ENCODE data around the gene USP21. TPM values are rescaled to one million over a fixed set of nuclear protein-coding genes. Genes with fewer than 3 reads are reported as not detected.

The USP21 gene
- total RNA-seq, 1 experiment from 2014 or later: 41.9 TPM

DNA sequence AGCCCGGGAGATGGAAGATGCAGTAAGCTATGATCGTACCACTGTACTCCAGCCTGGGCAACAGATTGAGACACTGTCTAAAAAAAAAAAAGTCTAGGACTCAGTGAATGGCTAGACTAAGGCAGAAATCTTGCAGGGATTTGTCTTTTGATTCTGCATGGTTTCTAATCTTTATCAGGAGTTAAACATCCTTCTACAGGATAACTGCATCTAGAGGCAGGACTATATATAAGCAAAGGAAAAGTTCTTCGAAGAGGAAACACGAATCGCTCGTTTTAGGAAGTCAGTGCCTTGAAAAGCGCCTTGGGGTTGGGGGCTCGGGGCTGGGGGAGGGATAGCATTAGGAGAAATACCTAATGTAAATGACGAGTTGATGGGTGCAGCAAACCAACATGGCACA, 6.1 kb upstream of the USP21 start:
- peak overlapping the region; percentile 99 for H3K27ac ChIP-seq (ENCODE audit: low read length)
- H3K4me3 ChIP-seq (ENCODE audit: low read depth in 2 of 2, low read length in 2 of 2): peak overlapping the region; percentile 83 to 98
- no peaks in the 10 kb centered on the region for H3K9me3 ChIP-seq (ENCODE audit: control insufficient read depth, insufficient read depth, low read depth, low read length)
- no peaks in the 10 kb centered on the region for H3K27me3 ChIP-seq (ENCODE audit: control insufficient read depth, insufficient read depth, low read length)
- in situ Hi-C loops (cut with HindIII; ENCODE audit: low pct_unique_long_range_greater_than_20kb, low sequenced_read_pairs): no loop called here
- ChIA-PET CTCF (no interaction called here), POLR2A (interaction anchor here (0.9 to 1.3 kb wide), 3 partner anchors 13 to 36 kb away, joined by 3 to 4 read pairs (median 3); partner anchors contain the start of genes NIT1, PFDN2 and PPOX)
- TF ChIP-seq, protein P1, sequence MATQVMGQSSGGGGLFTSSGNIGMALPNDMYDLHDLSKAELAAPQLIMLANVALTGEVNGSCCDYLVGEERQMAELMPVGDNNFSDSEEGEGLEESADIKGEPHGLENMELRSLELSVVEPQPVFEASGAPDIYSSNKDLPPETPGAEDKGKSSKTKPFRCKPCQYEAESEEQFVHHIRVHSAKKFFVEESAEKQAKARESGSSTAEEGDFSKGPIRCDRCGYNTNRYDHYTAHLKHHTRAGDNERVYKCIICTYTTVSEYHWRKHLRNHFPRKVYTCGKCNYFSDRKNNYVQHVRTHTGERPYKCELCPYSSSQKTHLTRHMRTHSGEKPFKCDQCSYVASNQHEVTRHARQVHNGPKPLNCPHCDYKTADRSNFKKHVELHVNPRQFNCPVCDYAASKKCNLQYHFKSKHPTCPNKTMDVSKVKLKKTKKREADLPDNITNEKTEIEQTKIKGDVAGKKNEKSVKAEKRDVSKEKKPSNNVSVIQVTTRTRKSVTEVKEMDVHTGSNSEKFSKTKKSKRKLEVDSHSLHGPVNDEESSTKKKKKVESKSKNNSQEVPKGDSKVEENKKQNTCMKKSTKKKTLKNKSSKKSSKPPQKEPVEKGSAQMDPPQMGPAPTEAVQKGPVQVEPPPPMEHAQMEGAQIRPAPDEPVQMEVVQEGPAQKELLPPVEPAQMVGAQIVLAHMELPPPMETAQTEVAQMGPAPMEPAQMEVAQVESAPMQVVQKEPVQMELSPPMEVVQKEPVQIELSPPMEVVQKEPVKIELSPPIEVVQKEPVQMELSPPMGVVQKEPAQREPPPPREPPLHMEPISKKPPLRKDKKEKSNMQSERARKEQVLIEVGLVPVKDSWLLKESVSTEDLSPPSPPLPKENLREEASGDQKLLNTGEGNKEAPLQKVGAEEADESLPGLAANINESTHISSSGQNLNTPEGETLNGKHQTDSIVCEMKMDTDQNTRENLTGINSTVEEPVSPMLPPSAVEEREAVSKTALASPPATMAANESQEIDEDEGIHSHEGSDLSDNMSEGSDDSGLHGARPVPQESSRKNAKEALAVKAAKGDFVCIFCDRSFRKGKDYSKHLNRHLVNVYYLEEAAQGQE (IDR thresholded peaks at IDR 0.05; ENCODE audit: insufficient read depth in 1 of 2, low read depth in 2 of 2, low read length in 1 of 2): no peak
- TF ChIP-seq TCF7L2 (IDR thresholded peaks at IDR 0.05; ENCODE audit: low read depth, low read length) (no peak), POLR2AphosphoS5 (IDR thresholded peaks at IDR 0.05; ENCODE audit: low read depth, low read length) (no peak), SIN3A (IDR thresholded peaks at IDR 0.05; ENCODE audit: borderline replicate concordance, insufficient read depth, low read depth, low read length) (no peak)
- TF ChIP-seq, protein P2, sequence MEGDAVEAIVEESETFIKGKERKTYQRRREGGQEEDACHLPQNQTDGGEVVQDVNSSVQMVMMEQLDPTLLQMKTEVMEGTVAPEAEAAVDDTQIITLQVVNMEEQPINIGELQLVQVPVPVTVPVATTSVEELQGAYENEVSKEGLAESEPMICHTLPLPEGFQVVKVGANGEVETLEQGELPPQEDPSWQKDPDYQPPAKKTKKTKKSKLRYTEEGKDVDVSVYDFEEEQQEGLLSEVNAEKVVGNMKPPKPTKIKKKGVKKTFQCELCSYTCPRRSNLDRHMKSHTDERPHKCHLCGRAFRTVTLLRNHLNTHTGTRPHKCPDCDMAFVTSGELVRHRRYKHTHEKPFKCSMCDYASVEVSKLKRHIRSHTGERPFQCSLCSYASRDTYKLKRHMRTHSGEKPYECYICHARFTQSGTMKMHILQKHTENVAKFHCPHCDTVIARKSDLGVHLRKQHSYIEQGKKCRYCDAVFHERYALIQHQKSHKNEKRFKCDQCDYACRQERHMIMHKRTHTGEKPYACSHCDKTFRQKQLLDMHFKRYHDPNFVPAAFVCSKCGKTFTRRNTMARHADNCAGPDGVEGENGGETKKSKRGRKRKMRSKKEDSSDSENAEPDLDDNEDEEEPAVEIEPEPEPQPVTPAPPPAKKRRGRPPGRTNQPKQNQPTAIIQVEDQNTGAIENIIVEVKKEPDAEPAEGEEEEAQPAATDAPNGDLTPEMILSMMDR (IDR thresholded peaks at IDR 0.05): no peak
- DNase-seq (ENCODE audit: low read depth, low spot score) (no peak), ATAC-seq (peak; percentile 44)
- intact Hi-C loops (cut with micrococcal nuclease; ENCODE audit: unreplicated experiment): no loop called here
- H3K4me1 ChIP-seq (ENCODE audit: control insufficient read depth, insufficient read depth, low read length): peaks cover 14% of the 10 kb centered on the region
- peaks cover 12% of the 10 kb centered on the region for H3K36me3 ChIP-seq (ENCODE audit: control insufficient read depth, insufficient read depth, low read length)
- no TSS peak for BruUV-seq (replicated peaks)

DNA sequence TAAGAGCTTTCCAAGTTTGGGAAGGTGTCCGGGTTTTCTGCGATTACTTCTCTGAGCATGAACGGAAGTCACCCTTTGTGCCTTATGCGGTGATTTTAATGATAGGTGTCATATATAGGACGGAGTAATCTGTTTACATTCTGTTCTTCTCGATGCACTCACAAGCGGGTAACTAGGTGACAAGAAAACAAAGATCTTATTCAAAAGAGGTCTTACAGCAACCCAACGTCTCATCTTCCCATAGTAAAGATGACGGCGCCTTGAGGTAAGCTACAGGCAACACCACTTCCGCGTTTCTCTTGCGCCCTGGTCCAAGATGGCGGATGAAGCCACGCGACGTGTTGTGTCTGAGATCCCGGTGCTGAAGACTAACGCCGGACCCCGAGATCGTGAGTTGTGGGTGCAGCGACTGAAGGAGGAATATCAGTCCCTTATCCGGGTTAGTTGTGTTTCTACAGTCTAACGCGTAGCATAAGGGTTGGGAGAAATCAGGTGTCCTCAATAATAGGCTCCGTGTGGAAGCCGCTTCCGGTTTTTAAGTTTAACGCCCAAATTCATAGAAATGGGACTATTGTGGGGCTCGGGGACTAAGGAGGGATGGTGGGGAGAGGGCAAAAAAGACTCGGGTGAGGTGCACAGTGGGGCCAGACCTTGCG, 5.5 kb upstream of the USP21 start, which contains the start of gene UFC1:
Gene UFC1, plus strand, starts transcription at position 297 of the 656 bp plus-strand sequence. Its CDS starts 20 bp downstream, at position 317.
- in situ Hi-C loops (cut with HindIII; ENCODE audit: low pct_unique_long_range_greater_than_20kb, low sequenced_read_pairs) (no loop called here), intact Hi-C loops (cut with micrococcal nuclease; ENCODE audit: unreplicated experiment) (no loop called here)
- peak; percentile 85 for DNase-seq (ENCODE audit: low read depth, low spot score)
- TF ChIP-seq POLR2AphosphoS5 (IDR thresholded peaks at IDR 0.05; ENCODE audit: low read depth, low read length) (peak; percentile 94), SIN3A (IDR thresholded peaks at IDR 0.05; ENCODE audit: borderline replicate concordance, insufficient read depth, low read depth, low read length) (peak; percentile 81; the same call in 1 of the 2 replicates), TCF7L2 (IDR thresholded peaks at IDR 0.05; ENCODE audit: low read depth, low read length) (no peak)
- ChIA-PET POLR2A (interaction anchor here (0.9 to 2.1 kb wide), 4 partner anchors 12 to 36 kb away, joined by 3 to 5 read pairs (median 4); partner anchors contain the start of genes B4GALT3, NIT1, PFDN2 and PPOX), CTCF (interaction anchor here (0.6 kb wide), 1 partner anchor 59 kb away, joined by 4 read pairs; no protein-coding TSS in a partner anchor)
- TSS peak; percentile 96 for BruUV-seq (replicated peaks)
- Histone ChIP-seq H3K27me3 (ENCODE audit: control insufficient read depth, insufficient read depth, low read length) (no peaks in the 10 kb centered on the region), H3K4me1 (ENCODE audit: control insufficient read depth, insufficient read depth, low read length) (peaks cover 20% of the 10 kb centered on the region), H3K36me3 (ENCODE audit: control insufficient read depth, insufficient read depth, low read length) (peaks cover 12% of the 10 kb centered on the region), H3K27ac (ENCODE audit: low read length) (peak within 1 kb of the TSS; percentile 99), H3K9me3 (ENCODE audit: control insufficient read depth, insufficient read depth, low read depth, low read length) (no peaks in the 10 kb centered on the region), H3K4me3 (ENCODE audit: low read depth in 2 of 2, low read length in 2 of 2) (peak within 1 kb of the TSS; percentile 83 to 98)
- peak; percentile 94 for ATAC-seq

Measured in Panc1 (cell line).